ENCODE measurements around the gene HDHD2.

The HDHD2 gene

DNA sequence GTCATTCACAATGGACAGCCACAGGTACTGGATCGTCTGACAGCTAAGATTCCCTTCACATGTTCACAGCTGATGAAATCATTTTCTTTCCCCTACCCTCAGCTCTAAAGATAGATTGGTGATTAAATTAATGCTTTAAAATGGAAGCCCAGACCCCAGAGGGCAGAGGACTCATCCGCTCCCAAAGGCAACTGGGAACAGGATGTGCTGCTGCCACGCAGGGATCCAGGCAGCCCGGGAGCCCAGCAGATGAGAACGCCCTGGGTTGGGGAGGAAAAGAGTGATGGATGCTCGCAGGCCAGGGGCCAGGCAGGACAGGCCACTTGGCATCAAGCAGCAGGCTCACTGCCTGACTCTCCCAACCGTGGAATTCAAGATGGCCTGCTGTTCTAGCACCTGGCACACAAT is 41.3 kb downstream of the HDHD2 start:
- Histone ChIP-seq H2AFZ (ENCODE audit: low read depth, low read length) (no peak overlapping the region), H3K4me3 (ENCODE audit: low read depth in 1 of 2, low read length in 2 of 2) (no peak overlapping the region), H3K4me2 (ENCODE audit: insufficient read depth, low read length) (no peak overlapping the region), H3K36me3 (ENCODE audit: insufficient read depth, low read length) (peaks cover 87% of the 10 kb centered on the region), H3K9ac (ENCODE audit: low read depth, low read length) (no peak overlapping the region), H3K4me1 (ENCODE audit: insufficient read depth, low read length) (no peaks in the 10 kb centered on the region), H3K9me3 (ENCODE audit: insufficient read depth, low read length, severe bottlenecking) (no peaks in the 10 kb centered on the region), H3K27ac (ENCODE audit: low read length) (no peak overlapping the region), H4K20me1 (ENCODE audit: insufficient read depth, low read length) (no peaks in the 10 kb centered on the region), H3K27me3 (ENCODE audit: insufficient read depth, low read length, poor library complexity) (no peaks in the 10 kb centered on the region), H3K79me2 (ENCODE audit: insufficient read depth, low read length) (no peaks in the 10 kb centered on the region)
- DNase-seq (no peak), ATAC-seq (ENCODE audit: insufficient read depth, low read depth) (no peak)
- TF ChIP-seq, protein P1, sequence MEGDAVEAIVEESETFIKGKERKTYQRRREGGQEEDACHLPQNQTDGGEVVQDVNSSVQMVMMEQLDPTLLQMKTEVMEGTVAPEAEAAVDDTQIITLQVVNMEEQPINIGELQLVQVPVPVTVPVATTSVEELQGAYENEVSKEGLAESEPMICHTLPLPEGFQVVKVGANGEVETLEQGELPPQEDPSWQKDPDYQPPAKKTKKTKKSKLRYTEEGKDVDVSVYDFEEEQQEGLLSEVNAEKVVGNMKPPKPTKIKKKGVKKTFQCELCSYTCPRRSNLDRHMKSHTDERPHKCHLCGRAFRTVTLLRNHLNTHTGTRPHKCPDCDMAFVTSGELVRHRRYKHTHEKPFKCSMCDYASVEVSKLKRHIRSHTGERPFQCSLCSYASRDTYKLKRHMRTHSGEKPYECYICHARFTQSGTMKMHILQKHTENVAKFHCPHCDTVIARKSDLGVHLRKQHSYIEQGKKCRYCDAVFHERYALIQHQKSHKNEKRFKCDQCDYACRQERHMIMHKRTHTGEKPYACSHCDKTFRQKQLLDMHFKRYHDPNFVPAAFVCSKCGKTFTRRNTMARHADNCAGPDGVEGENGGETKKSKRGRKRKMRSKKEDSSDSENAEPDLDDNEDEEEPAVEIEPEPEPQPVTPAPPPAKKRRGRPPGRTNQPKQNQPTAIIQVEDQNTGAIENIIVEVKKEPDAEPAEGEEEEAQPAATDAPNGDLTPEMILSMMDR (IDR thresholded peaks at IDR 0.05; ENCODE audit: borderline replicate concordance, extremely low read depth, low read length, poor library complexity, severe bottlenecking): no peak
- TF ChIP-seq EZH2 (IDR thresholded peaks at IDR 0.05; ENCODE audit: borderline replicate concordance, low read depth, low read length, severe bottlenecking): no peak

DNA sequence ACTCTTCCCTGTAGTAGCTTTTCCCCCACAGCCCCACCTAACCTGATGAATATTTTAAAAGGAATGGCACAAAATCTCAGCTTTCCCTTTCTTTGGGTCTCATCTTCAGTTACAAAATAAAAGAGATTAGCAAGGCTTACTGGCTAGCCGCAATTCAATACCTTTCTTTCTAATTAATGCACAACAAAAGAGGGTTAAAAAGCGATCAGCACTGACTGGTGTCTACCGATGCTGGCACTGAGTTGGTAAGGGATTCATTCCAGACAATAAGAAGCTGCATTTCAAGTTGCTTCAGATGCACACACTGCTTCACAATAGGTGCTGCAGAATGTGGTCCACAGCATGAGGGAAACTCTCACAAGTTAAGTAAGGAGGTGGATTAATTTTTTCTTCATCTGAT is 41.9 kb downstream of the HDHD2 start:
- Histone ChIP-seq H2AFZ (ENCODE audit: low read depth, low read length) (no peak overlapping the region), H4K20me1 (ENCODE audit: insufficient read depth, low read length) (no peaks in the 10 kb centered on the region), H3K36me3 (ENCODE audit: insufficient read depth, low read length) (peaks cover 85% of the 10 kb centered on the region), H3K9ac (ENCODE audit: low read depth, low read length) (no peak overlapping the region), H3K9me3 (ENCODE audit: insufficient read depth, low read length, severe bottlenecking) (no peaks in the 10 kb centered on the region), H3K79me2 (ENCODE audit: insufficient read depth, low read length) (no peaks in the 10 kb centered on the region), H3K4me2 (ENCODE audit: insufficient read depth, low read length) (no peak overlapping the region), H3K27ac (ENCODE audit: low read length) (no peak overlapping the region), H3K4me1 (ENCODE audit: insufficient read depth, low read length) (no peaks in the 10 kb centered on the region), H3K4me3 (ENCODE audit: low read depth in 1 of 2, low read length in 2 of 2) (no peak overlapping the region), H3K27me3 (ENCODE audit: insufficient read depth, low read length, poor library complexity) (no peaks in the 10 kb centered on the region)
- ATAC-seq (ENCODE audit: insufficient read depth, low read depth) (no peak), DNase-seq (no peak)
- no peak for TF ChIP-seq EZH2 (IDR thresholded peaks at IDR 0.05; ENCODE audit: borderline replicate concordance, low read depth, low read length, severe bottlenecking)
- TF ChIP-seq, protein P1 (IDR thresholded peaks at IDR 0.05; ENCODE audit: borderline replicate concordance, extremely low read depth, low read length, poor library complexity, severe bottlenecking): no peak

DNA sequence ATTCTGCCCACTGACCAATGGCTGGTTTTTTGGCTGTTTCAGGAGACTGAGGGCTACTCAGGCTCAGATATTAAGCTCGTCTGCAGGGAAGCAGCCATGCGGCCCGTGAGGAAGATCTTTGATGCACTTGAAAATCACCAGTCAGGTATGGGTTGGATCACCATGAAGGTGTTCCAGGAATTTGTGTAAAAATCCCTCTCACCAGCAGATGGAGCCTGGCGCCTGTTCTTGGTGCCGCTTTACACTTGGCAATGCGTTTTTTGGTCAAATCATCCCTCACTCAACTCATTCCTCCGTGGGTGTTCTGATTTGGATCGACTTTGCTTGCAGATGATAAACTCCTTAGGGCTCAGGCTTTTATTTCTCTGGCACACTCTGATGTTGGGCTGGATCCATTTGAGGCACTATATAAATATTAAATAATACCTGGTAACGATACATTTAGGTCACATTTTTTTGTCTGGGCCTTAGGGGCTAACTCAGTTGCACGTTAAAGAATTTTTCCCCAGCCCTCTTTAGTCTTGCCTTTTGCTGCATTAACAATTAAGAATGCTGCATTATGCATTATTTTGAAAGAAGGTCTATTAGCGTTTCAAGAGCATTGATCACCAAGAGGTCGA is 50.0 kb downstream of the HDHD2 start:
- Histone ChIP-seq H3K9me3 (ENCODE audit: insufficient read depth, low read length, severe bottlenecking) (no peaks in the 10 kb centered on the region), H3K4me2 (ENCODE audit: insufficient read depth, low read length) (no peak overlapping the region), H3K79me2 (ENCODE audit: insufficient read depth, low read length) (no peaks in the 10 kb centered on the region), H3K9ac (ENCODE audit: low read depth, low read length) (no peak overlapping the region), H3K4me1 (ENCODE audit: insufficient read depth, low read length) (no peaks in the 10 kb centered on the region), H4K20me1 (ENCODE audit: insufficient read depth, low read length) (no peaks in the 10 kb centered on the region), H3K27me3 (ENCODE audit: insufficient read depth, low read length, poor library complexity) (no peaks in the 10 kb centered on the region), H2AFZ (ENCODE audit: low read depth, low read length) (no peak overlapping the region), H3K36me3 (ENCODE audit: insufficient read depth, low read length) (peaks cover 14% of the 10 kb centered on the region; the same call in 1 of the 2 replicates), H3K27ac (ENCODE audit: low read length) (no peak overlapping the region), H3K4me3 (ENCODE audit: low read depth in 1 of 2, low read length in 2 of 2) (no peak overlapping the region)
- no peak for TF ChIP-seq EZH2 (IDR thresholded peaks at IDR 0.05; ENCODE audit: borderline replicate concordance, low read depth, low read length, severe bottlenecking)
- TF ChIP-seq, protein P1 (IDR thresholded peaks at IDR 0.05; ENCODE audit: borderline replicate concordance, extremely low read depth, low read length, poor library complexity, severe bottlenecking): peak; percentile 73
- ATAC-seq (ENCODE audit: insufficient read depth, low read depth) (peak; percentile 75; the same call in 2 of the 3 replicates), DNase-seq (peak; percentile 54)

Data from DND-41 (cell line).